ENCODE measurements around the gene ENAH. TPM values are rescaled to one million over a fixed set of nuclear protein-coding genes. Genes with fewer than 3 reads are reported as not detected.

The ENAH gene
- total RNA-seq, 1 donor from 2014 or later: 258 TPM

DNA sequence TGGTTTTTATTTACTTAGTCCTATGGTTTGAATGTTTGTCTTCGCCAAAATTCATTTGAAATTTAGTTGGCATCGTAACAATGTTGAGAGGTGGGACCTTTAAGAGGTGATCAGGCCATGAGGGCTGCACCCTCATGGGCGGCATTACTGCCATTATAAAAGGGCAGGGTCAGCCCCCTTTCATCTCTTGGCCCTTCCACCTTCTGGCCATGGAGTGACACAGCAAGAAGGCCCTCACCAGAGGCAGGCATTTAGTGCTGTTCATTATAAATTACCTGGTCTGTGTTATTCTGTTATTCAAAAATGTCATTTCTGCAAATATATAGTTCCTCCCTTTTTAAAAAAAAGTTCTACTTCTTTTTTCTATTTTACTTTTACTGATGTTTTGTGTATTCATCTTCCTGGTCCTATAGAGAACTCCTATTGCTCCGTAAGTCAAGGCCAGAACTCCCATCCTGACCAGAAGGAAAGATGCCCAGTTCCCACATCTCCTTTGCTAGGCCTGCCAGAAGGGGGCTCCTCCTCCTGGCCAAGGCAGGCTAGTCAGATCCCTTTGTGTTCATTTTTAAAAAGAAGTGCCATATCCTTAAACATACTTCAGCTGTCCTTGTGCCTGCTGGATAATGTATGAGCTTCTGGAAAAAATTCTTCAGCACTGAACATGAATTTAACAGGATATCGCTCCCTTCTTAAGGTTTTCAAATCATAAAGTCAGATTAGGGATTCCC lies 215.0 kb downstream of the ENAH start:
- DNase-seq (ENCODE audit: low spot score): no peak

Other genes starting within 250 kb of the ENAH start
- gene LBR, start 225.1 kb downstream of the ENAH start, total RNA-seq: 55.5 TPM
- gene SRP9, start 124.7 kb upstream of the ENAH start, total RNA-seq: 292 TPM
- gene EPHX1, start 157.0 kb upstream of the ENAH start, total RNA-seq: 231 TPM
- 153 TPM for gene TMEM63A, start 229.3 kb upstream of the ENAH start, total RNA-seq
- gene LEFTY1, start 236.0 kb upstream of the ENAH start, total RNA-seq: 1.5 TPM

All from mucosa of gallbladder (tissue), 1 donor.